Chondrocyte (in vitro differentiated cells): ENCODE data around the gene COL12A1. TPM values are rescaled to one million over a fixed set of nuclear protein-coding genes. Genes with fewer than 3 reads are reported as not detected.

Experiments used
- DNase-seq: peaks from one replicate; pipeline ENCODE4 v3.0.0; 2021; ENCODE audit warnings: mixed read lengths, low spot score
- H3K27ac Mint-ChIP-seq: one replicate; pipeline ENCODE4 v1.8.0; 2021; ENCODE audit warnings: mild to moderate bottlenecking, moderate library complexity, mixed read lengths; ENCODE audit not compliant: unreplicated experiment
- H3K27me3 Mint-ChIP-seq: 2 replicates; pipeline ENCODE4 v1.8.0; 2021; ENCODE audit warnings: low read depth, mixed read lengths
- H3K36me3 Mint-ChIP-seq: 2 replicates; pipeline ENCODE4 v1.8.0; 2021; ENCODE audit warnings: low read depth, mixed read lengths
- H3K4me1 Mint-ChIP-seq: 2 replicates; pipeline ENCODE4 v1.8.0; 2021; ENCODE audit warnings: low read depth, mild to moderate bottlenecking, mixed read lengths
- H3K4me3 Mint-ChIP-seq: one replicate; pipeline ENCODE4 v1.8.0; 2021; ENCODE audit warnings: mild to moderate bottlenecking, moderate library complexity, mixed read lengths; ENCODE audit not compliant: unreplicated experiment
- H3K9me3 Mint-ChIP-seq: 2 replicates; pipeline ENCODE4 v1.8.0; 2021; ENCODE audit warnings: low read depth, mixed read lengths
- total RNA-seq: library from RNA; stranded (reverse); gene quantifications from 3 replicates; pipeline ENCODE4 v1.2.1, GENCODE V29; 2021
- TF ChIP-seq, protein P1 (sequence below): fragments of 200-600 bp; sonication (generic); IDR thresholded peaks from 2 replicates; pipeline ENCODE4 v1.5.0; 2021; ENCODE audit warnings: antibody characterized with exemption, mild to moderate bottlenecking, moderate library complexity

Gene COL12A1
- total RNA-seq, 1 donor from 2014 or later: 2,073 TPM

- Mint-ChIP-seq H3K27me3 (no peaks in the 10 kb centered on the region), H3K9me3 (no peaks in the 10 kb centered on the region), H3K36me3 (peaks cover 71% of the 10 kb centered on the region), H3K4me1 (peaks cover 86% of the 10 kb centered on the region), H3K27ac (peak overlapping the region; percentile 90), H3K4me3 (no peak overlapping the region)
- TF ChIP-seq, protein P1, sequence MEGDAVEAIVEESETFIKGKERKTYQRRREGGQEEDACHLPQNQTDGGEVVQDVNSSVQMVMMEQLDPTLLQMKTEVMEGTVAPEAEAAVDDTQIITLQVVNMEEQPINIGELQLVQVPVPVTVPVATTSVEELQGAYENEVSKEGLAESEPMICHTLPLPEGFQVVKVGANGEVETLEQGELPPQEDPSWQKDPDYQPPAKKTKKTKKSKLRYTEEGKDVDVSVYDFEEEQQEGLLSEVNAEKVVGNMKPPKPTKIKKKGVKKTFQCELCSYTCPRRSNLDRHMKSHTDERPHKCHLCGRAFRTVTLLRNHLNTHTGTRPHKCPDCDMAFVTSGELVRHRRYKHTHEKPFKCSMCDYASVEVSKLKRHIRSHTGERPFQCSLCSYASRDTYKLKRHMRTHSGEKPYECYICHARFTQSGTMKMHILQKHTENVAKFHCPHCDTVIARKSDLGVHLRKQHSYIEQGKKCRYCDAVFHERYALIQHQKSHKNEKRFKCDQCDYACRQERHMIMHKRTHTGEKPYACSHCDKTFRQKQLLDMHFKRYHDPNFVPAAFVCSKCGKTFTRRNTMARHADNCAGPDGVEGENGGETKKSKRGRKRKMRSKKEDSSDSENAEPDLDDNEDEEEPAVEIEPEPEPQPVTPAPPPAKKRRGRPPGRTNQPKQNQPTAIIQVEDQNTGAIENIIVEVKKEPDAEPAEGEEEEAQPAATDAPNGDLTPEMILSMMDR: no peak
- DNase-seq: no peak
Measured at GRCh38 chr6:75150685-75151412, 55.0 kb downstream of the COL12A1 start.

GRCh38 chr6:75149696-75150095, 56.2 kb downstream of the COL12A1 start:
- DNase-seq: no peak
- H3K27me3 Mint-ChIP-seq: no peaks in the 10 kb centered on the region
- TF ChIP-seq, protein P1: no peak
- H3K27ac Mint-ChIP-seq: peak overlapping the region; percentile 90
- peaks cover 76% of the 10 kb centered on the region for H3K4me1 Mint-ChIP-seq
- peaks cover 68% of the 10 kb centered on the region for H3K36me3 Mint-ChIP-seq
- no peak overlapping the region for H3K4me3 Mint-ChIP-seq
- H3K9me3 Mint-ChIP-seq: no peaks in the 10 kb centered on the region

DNA sequence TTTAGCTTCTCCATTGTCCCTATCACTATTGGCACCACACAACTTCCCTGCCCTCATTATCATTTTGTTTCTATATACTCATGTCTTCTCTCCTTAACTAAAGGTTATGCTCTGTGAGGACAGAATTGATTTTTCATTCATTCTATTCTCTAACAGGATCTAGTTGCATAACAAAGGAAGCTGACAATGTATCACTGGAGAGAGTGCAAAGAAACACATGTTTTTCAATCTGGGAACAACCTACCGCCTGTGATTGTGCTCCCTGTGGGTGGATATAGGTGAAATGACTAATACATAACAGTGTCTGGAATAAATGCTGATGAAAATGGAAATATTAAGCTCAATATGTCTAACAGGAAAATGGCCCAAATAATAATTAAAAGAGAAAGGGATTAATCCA, 56.6 kb downstream of the COL12A1 start:
- H3K4me3 Mint-ChIP-seq: peak overlapping the region; percentile 19
- peaks cover 63% of the 10 kb centered on the region for H3K36me3 Mint-ChIP-seq
- peaks cover 72% of the 10 kb centered on the region for H3K4me1 Mint-ChIP-seq
- TF ChIP-seq, protein P1: no peak
- H3K9me3 Mint-ChIP-seq: no peaks in the 10 kb centered on the region
- no peaks in the 10 kb centered on the region for H3K27me3 Mint-ChIP-seq
- H3K27ac Mint-ChIP-seq: peak overlapping the region; percentile 90
- no peak for DNase-seq

DNA sequence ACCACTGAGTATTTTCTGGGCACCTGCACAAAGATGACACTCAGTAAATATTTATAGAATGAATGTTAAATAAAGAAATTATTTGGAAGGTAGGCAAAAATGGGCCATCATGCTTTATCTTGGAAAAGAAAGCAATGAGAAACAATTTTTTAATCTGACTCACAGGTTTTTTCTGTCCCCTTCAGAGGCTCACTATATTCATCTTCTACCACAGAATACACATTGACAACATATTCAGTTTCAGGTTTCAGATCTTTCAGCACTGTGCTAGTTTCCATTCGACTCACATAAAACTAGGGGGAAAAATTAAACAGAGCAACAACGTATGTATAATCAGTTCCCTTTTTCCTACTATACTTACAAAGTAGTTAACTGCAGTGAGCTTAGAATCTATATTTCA, 58.3 kb downstream of the COL12A1 start:
- no peaks in the 10 kb centered on the region for H3K27me3 Mint-ChIP-seq
- peaks cover 56% of the 10 kb centered on the region for H3K36me3 Mint-ChIP-seq
- peak overlapping the region; percentile 90 for H3K27ac Mint-ChIP-seq
- DNase-seq: no peak
- no peak overlapping the region for H3K4me3 Mint-ChIP-seq
- peaks cover 60% of the 10 kb centered on the region for H3K4me1 Mint-ChIP-seq
- TF ChIP-seq, protein P1: no peak
- H3K9me3 Mint-ChIP-seq: no peaks in the 10 kb centered on the region

DNA sequence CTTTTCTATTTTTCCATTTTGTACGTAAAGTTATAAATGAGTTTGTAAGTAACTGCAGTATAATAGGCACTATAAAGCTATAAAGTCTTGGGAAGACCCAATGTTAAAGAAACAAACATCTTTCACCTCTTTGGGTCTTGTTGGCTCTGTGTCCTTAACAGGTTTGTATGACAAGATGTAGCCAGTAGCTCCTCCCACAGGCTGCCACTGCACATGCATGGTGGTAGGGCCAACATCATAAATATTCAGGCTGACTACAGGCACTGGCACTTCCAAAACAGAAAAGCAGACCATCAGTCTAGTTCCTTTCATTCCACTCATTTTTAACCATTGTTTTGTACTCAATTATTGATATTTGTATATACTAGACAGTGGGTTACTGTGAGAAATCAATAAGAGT, 59.9 kb downstream of the COL12A1 start:
- TF ChIP-seq, protein P1: peak; percentile 21
- H3K27ac Mint-ChIP-seq: peak overlapping the region; percentile 52
- no peak for DNase-seq
- H3K4me1 Mint-ChIP-seq: peaks cover 48% of the 10 kb centered on the region
- peaks cover 45% of the 10 kb centered on the region for H3K36me3 Mint-ChIP-seq
- no peak overlapping the region for H3K4me3 Mint-ChIP-seq
- no peaks in the 10 kb centered on the region for H3K27me3 Mint-ChIP-seq
- no peaks in the 10 kb centered on the region for H3K9me3 Mint-ChIP-seq
